Trophoblast cell (in vitro differentiated cells and primary cell): ENCODE measurements around the gene ARCN1.
A peak's percentile ranks its signal among the peaks of the same experiment; 100 is the strongest.

Source experiments
- DNase-seq, 2 donors: peaks; one replicate each; pipeline ENCODE4 v3.0.0-alpha.2; 2016
- H2AFZ ChIP-seq: 2 replicates; pipeline ENCODE4 v1.6.1; 2013; ENCODE audit warnings: low read length, moderate library complexity, mild to moderate bottlenecking; ENCODE audit not compliant: insufficient read depth, poor library complexity
- H2AK5ac ChIP-seq: 2 replicates; pipeline ENCODE4 v1.6.1; 2013; ENCODE audit warnings: mild to moderate bottlenecking, low read length
- H2BK120ac ChIP-seq: 2 replicates; pipeline ENCODE4 v1.6.1; 2013; ENCODE audit warnings: low read length, mild to moderate bottlenecking, moderate library complexity; ENCODE audit not compliant: insufficient read depth, poor library complexity
- H2BK12ac ChIP-seq: 2 replicates; pipeline ENCODE4 v1.6.1; 2013; ENCODE audit warnings: mild to moderate bottlenecking, low read length, moderate library complexity
- H2BK5ac ChIP-seq: 2 replicates; pipeline ENCODE4 v1.6.1; 2013; ENCODE audit warnings: low read length, low read depth, moderate library complexity, mild to moderate bottlenecking; ENCODE audit not compliant: poor library complexity
- H3K14ac ChIP-seq: 2 replicates; pipeline ENCODE4 v1.6.1; 2013; ENCODE audit warnings: mild to moderate bottlenecking, low read length
- H3K18ac ChIP-seq: 2 replicates; pipeline ENCODE4 v1.6.1; 2013; ENCODE audit warnings: mild to moderate bottlenecking, low read length
- H3K23ac ChIP-seq: 2 replicates; pipeline ENCODE4 v1.6.1; 2013; ENCODE audit warnings: low read length
- H3K27ac ChIP-seq: 2 replicates; pipeline ENCODE4 v1.5.1; 2013; ENCODE audit warnings: low read depth, mild to moderate bottlenecking, inconsistent platforms, low read length, moderate library complexity
- H3K27me3 ChIP-seq: 2 replicates; pipeline ENCODE4 v1.6.1; 2013; ENCODE audit warnings: inconsistent platforms, mild to moderate bottlenecking, low read length, moderate library complexity; ENCODE audit not compliant: insufficient read depth
- H3K36me3 ChIP-seq, 2 experiments: 1 replicate in 1 of 2; 2 replicates in 1 of 2; pipeline ENCODE4 v1.6.1; 2013; ENCODE audit warnings: low read length in 2 of 2, mild to moderate bottlenecking in 2 of 2, moderate library complexity in 1 of 2; ENCODE audit not compliant: insufficient read depth in 2 of 2, control insufficient read depth in 1 of 2
- H3K4ac ChIP-seq: 2 replicates; pipeline ENCODE4 v1.6.1; 2013; ENCODE audit warnings: low read depth, mild to moderate bottlenecking, low read length, moderate library complexity
- H3K4me1 ChIP-seq, 2 experiments: 1 replicate in 1 of 2; 2 replicates in 1 of 2; pipeline ENCODE4 v1.6.1; 2013; ENCODE audit warnings: low read length in 2 of 2, mild to moderate bottlenecking in 2 of 2, moderate library complexity in 1 of 2; ENCODE audit not compliant: insufficient read depth in 2 of 2, control insufficient read depth in 1 of 2
- H3K4me2 ChIP-seq: 2 replicates; pipeline ENCODE4 v1.6.1; 2013; ENCODE audit warnings: inconsistent platforms, mild to moderate bottlenecking, low read length, moderate library complexity
- H3K4me3 ChIP-seq: 2 replicates; pipeline ENCODE4 v1.5.1; 2013; ENCODE audit warnings: mild to moderate bottlenecking, low read depth, low read length, inconsistent platforms
- H3K79me1 ChIP-seq: one replicate; pipeline ENCODE4 v1.6.1; 2013; ENCODE audit warnings: low read length
- H3K79me2 ChIP-seq: 2 replicates; pipeline ENCODE4 v1.6.1; 2013; ENCODE audit warnings: low read length, mild to moderate bottlenecking; ENCODE audit not compliant: control insufficient read depth, insufficient read depth, poor library complexity
- H3K9ac ChIP-seq: 2 replicates; pipeline ENCODE4 v1.6.1; 2013; ENCODE audit warnings: mild to moderate bottlenecking, low read length
- H3K9me3 ChIP-seq: 2 replicates; pipeline ENCODE4 v1.6.1; 2013; ENCODE audit warnings: low read depth, mild to moderate bottlenecking, control low read depth, inconsistent platforms, low read length; ENCODE audit not compliant: insufficient read depth
- H4K12ac ChIP-seq: 2 replicates; pipeline ENCODE4 v1.6.1; 2013; ENCODE audit warnings: low read depth, mild to moderate bottlenecking, low read length, moderate library complexity
- H4K8ac ChIP-seq: 2 replicates; pipeline ENCODE4 v1.6.1; 2013; ENCODE audit warnings: low read depth, mild to moderate bottlenecking, low read length, moderate library complexity
- H4K91ac ChIP-seq: one replicate; pipeline ENCODE4 v1.6.1; 2013; ENCODE audit warnings: low read depth, mild to moderate bottlenecking, low read length, moderate library complexity
- WGBS: extraction: QIAGEN DNeasy Blood & Tissue Kit; methylation state at CpG from one replicate; pipeline ENCODE4 v1.1.7; 2013; ENCODE audit warnings: missing lambda C conversion rate; ENCODE audit not compliant: insufficient read length, insufficient coverage; ENCODE audit errors: extremely low coverage; 5-methylcytosine and 5-hydroxymethylcytosine counted together

ARCN1 gene

DNA sequence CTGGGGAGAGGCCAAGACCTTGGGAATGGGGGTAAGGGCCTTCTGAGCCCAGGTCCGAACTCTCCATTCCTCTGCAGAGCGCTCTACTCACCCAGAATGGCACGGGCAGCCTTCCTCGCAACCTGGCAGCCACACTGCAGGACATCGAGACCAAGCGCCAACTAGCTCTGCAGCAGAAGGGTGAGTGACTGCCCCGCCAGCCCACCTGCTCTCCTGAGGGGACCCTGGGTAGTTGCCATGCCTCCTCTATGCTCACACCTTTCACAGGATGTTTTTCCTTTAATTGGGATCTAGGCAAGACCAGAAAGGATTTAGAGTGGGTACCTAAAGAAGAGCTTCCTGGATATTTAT is 71.8 kb downstream of the ARCN1 start:
- H4K91ac ChIP-seq = no peak overlapping the region

GRCh38 chr11:118644496-118644895 is 72.3 kb downstream of the ARCN1 start:
- no CpG with 5 or more reads among the region's 10 CpGs for WGBS
- Histone ChIP-seq H3K14ac (no peak overlapping the region), H2AK5ac (no peak overlapping the region), H3K23ac (no peak overlapping the region), H3K79me1 (no peaks in the 10 kb centered on the region), H2BK120ac (no peak overlapping the region), H3K18ac (no peak overlapping the region), H3K4ac (no peak overlapping the region), H3K27me3 (no peaks in the 10 kb centered on the region), H4K8ac (no peak overlapping the region), H4K91ac (no peak overlapping the region), H3K4me2 (no peak overlapping the region), H2AFZ (no peak overlapping the region), H2BK12ac (no peak overlapping the region), H3K4me3 (no peak overlapping the region), H3K36me3 (peaks cover 61 to 71% of the 10 kb centered on the region in 2 experiments), H3K27ac (no peak overlapping the region), H4K12ac (no peak overlapping the region), H3K79me2 (no peaks in the 10 kb centered on the region), H3K9me3 (no peaks in the 10 kb centered on the region), H3K4me1 (no peaks in the 10 kb centered on the region), H2BK5ac (no peak overlapping the region), H3K9ac (no peak overlapping the region)
- no peak for DNase-seq

More for the DNA sequence above, 71.8 kb downstream of the ARCN1 start:
- no peaks in the 10 kb centered on the region for H3K79me2 ChIP-seq
- DNase-seq = no peak
- H3K27ac ChIP-seq = no peak overlapping the region
- no peak overlapping the region for H2AK5ac ChIP-seq
- H3K14ac ChIP-seq = no peak overlapping the region
- WGBS = no CpG with 5 or more reads among the region's 7 CpGs
- no peak overlapping the region for H2BK12ac ChIP-seq
- no peak overlapping the region for H3K4me3 ChIP-seq
- no peaks in the 10 kb centered on the region for H3K27me3 ChIP-seq
- H3K9ac ChIP-seq = no peak overlapping the region
- H4K12ac ChIP-seq = no peak overlapping the region
- H3K23ac ChIP-seq = no peak overlapping the region
- H3K9me3 ChIP-seq = no peaks in the 10 kb centered on the region
- H4K8ac ChIP-seq = no peak overlapping the region
- H3K4me2 ChIP-seq = no peak overlapping the region
- no peak overlapping the region for H3K18ac ChIP-seq
- no peak overlapping the region for H2BK120ac ChIP-seq
- H3K4ac ChIP-seq = no peak overlapping the region
- no peak overlapping the region for H2BK5ac ChIP-seq
- H3K79me1 ChIP-seq = no peaks in the 10 kb centered on the region
- no peaks in the 10 kb centered on the region for H3K4me1 ChIP-seq
- H2AFZ ChIP-seq = no peak overlapping the region
- peaks cover 64 to 73% of the 10 kb centered on the region in 2 experiments for H3K36me3 ChIP-seq

GRCh38 chr11:118645066-118645715 is 73.0 kb downstream of the ARCN1 start:
- H4K8ac ChIP-seq = no peak overlapping the region
- H3K79me1 ChIP-seq = no peaks in the 10 kb centered on the region
- H3K9ac ChIP-seq = no peak overlapping the region
- H3K18ac ChIP-seq = no peak overlapping the region
- no peak overlapping the region for H2AK5ac ChIP-seq
- H3K4ac ChIP-seq = no peak overlapping the region
- no peaks in the 10 kb centered on the region for H3K79me2 ChIP-seq
- H3K4me1 ChIP-seq = no peaks in the 10 kb centered on the region
- no peak overlapping the region for H2BK120ac ChIP-seq
- no peak overlapping the region for H4K91ac ChIP-seq
- no peak overlapping the region for H2BK12ac ChIP-seq
- WGBS = no CpG with 5 or more reads among the region's 24 CpGs
- H3K36me3 ChIP-seq = peaks cover 66 to 73% of the 10 kb centered on the region in 2 experiments
- no peak for DNase-seq
- no peaks in the 10 kb centered on the region for H3K9me3 ChIP-seq
- H2AFZ ChIP-seq = no peak overlapping the region
- no peak overlapping the region for H2BK5ac ChIP-seq
- H4K12ac ChIP-seq = no peak overlapping the region
- H3K4me2 ChIP-seq = no peak overlapping the region
- no peak overlapping the region for H3K4me3 ChIP-seq
- no peak overlapping the region for H3K27ac ChIP-seq
- H3K23ac ChIP-seq = no peak overlapping the region
- no peaks in the 10 kb centered on the region for H3K27me3 ChIP-seq
- H3K14ac ChIP-seq = no peak overlapping the region

- Histone ChIP-seq H3K79me1 (no peaks in the 10 kb centered on the region), H3K9ac (no peak overlapping the region), H2AK5ac (no peak overlapping the region), H4K91ac (no peak overlapping the region), H3K4me2 (no peak overlapping the region), H3K27ac (no peak overlapping the region), H4K8ac (no peak overlapping the region), H3K9me3 (no peaks in the 10 kb centered on the region), H3K14ac (no peak overlapping the region), H3K4ac (no peak overlapping the region), H3K27me3 (no peaks in the 10 kb centered on the region), H3K4me1 (no peaks in the 10 kb centered on the region), H3K18ac (no peak overlapping the region), H3K23ac (no peak overlapping the region), H4K12ac (no peak overlapping the region), H2BK12ac (no peak overlapping the region), H2AFZ (no peak overlapping the region), H2BK5ac (no peak overlapping the region), H2BK120ac (no peak overlapping the region), H3K4me3 (no peak overlapping the region), H3K36me3 (peaks cover 67 to 75% of the 10 kb centered on the region in 2 experiments), H3K79me2 (no peaks in the 10 kb centered on the region)
- DNase-seq = peak in 1 of 2 donors; percentile 40
- no CpG with 5 or more reads among the region's 3 CpGs for WGBS
Observed at GRCh38 chr11:118646393-118646792, 74.2 kb downstream of the ARCN1 start.
